Measurements from ENCODE around the gene NDUFB8.

NDUFB8 gene

GRCh38 chr10:100562008-100562672, 32.5 kb upstream of the NDUFB8 start:
- no peak overlapping the region for H3K4me3 ChIP-seq (replicated peaks; ENCODE audit: low read depth, low read length)

GRCh38 chr10:100561005-100561404, 31.3 kb upstream of the NDUFB8 start:
- DNase-seq (ENCODE audit: extremely low read depth, low read depth): no peak
- H3K4me3 ChIP-seq (replicated peaks; ENCODE audit: low read depth, low read length): no peak overlapping the region
- TF ChIP-seq CTCF (IDR thresholded peaks at IDR 0.05; ENCODE audit: low read depth, low read length, missing control alignments): no peak

More at GRCh38 chr10:100562008-100562672, 32.5 kb upstream of the NDUFB8 start:
- peak; percentile 81 for TF ChIP-seq CTCF (IDR thresholded peaks at IDR 0.05; ENCODE audit: low read depth, low read length, missing control alignments)
- DNase-seq (ENCODE audit: extremely low read depth, low read depth): peak; percentile 24

- no peak for DNase-seq (ENCODE audit: extremely low read depth, low read depth)
- TF ChIP-seq CTCF (IDR thresholded peaks at IDR 0.05; ENCODE audit: low read depth, low read length, missing control alignments): no peak
- no peak overlapping the region for H3K4me3 ChIP-seq (replicated peaks; ENCODE audit: low read depth, low read length)
Measured at GRCh38 chr10:100560248-100560647, 30.6 kb upstream of the NDUFB8 start.

- no peak for TF ChIP-seq CTCF (IDR thresholded peaks at IDR 0.05; ENCODE audit: low read depth, low read length, missing control alignments)
- DNase-seq (ENCODE audit: extremely low read depth, low read depth): no peak
- H3K4me3 ChIP-seq (replicated peaks; ENCODE audit: low read depth, low read length): no peak overlapping the region
Measured at GRCh38 chr10:100554902-100555301, 25.2 kb upstream of the NDUFB8 start.

- no peak overlapping the region for H3K4me3 ChIP-seq (replicated peaks; ENCODE audit: low read depth, low read length)
- no peak for TF ChIP-seq CTCF (IDR thresholded peaks at IDR 0.05; ENCODE audit: low read depth, low read length, missing control alignments)
- no peak for DNase-seq (ENCODE audit: extremely low read depth, low read depth)
Measured at GRCh38 chr10:100553929-100554328, 24.3 kb upstream of the NDUFB8 start.

GRCh38 chr10:100551738-100552137, 22.1 kb upstream of the NDUFB8 start:
- no peak for TF ChIP-seq CTCF (IDR thresholded peaks at IDR 0.05; ENCODE audit: low read depth, low read length, missing control alignments)
- H3K4me3 ChIP-seq (replicated peaks; ENCODE audit: low read depth, low read length): no peak overlapping the region
- DNase-seq (ENCODE audit: extremely low read depth, low read depth): no peak

- TF ChIP-seq CTCF (IDR thresholded peaks at IDR 0.05; ENCODE audit: low read depth, low read length, missing control alignments): no peak
- H3K4me3 ChIP-seq (replicated peaks; ENCODE audit: low read depth, low read length): no peak overlapping the region
- DNase-seq (ENCODE audit: extremely low read depth, low read depth): no peak
Measured at GRCh38 chr10:100551196-100551595, 21.5 kb upstream of the NDUFB8 start.

Measured in HFF-Myc (cell line).